ENCODE measurements around the gene TMEM82.

DNA sequence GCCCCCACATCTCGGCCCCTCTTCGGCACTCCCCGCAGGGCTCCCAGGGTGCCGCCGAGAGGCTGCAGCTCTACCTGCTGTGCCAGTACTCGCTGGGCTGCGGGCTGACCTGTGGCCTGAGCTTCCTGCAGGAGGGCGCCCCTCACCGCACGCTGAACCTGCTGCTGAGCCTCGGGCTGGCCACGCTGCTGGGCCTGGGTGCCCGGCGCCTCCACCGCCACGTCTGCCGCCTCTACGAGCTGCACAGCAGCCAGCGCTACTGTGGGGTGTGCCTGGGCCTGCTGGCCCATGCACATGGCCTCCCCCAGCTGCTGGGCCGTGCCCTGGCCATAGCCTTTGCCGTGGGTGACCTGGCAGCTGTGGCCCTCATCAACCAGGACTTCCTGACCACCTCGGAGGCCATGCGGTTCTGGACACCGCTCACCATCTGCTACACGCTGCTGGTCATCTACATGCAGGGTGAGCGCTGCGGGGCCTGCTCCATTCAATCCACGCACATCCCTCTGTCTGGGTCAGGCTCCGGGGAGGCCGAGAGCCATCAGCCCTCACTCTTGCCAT, 1.9 kb downstream of the TMEM82 start:
- TF ChIP-seq, protein P1, sequence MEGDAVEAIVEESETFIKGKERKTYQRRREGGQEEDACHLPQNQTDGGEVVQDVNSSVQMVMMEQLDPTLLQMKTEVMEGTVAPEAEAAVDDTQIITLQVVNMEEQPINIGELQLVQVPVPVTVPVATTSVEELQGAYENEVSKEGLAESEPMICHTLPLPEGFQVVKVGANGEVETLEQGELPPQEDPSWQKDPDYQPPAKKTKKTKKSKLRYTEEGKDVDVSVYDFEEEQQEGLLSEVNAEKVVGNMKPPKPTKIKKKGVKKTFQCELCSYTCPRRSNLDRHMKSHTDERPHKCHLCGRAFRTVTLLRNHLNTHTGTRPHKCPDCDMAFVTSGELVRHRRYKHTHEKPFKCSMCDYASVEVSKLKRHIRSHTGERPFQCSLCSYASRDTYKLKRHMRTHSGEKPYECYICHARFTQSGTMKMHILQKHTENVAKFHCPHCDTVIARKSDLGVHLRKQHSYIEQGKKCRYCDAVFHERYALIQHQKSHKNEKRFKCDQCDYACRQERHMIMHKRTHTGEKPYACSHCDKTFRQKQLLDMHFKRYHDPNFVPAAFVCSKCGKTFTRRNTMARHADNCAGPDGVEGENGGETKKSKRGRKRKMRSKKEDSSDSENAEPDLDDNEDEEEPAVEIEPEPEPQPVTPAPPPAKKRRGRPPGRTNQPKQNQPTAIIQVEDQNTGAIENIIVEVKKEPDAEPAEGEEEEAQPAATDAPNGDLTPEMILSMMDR (IDR thresholded peaks at IDR 0.05) = no peak
- no peak for TF ChIP-seq POLR2A (IDR thresholded peaks at IDR 0.05)

Data from right lobe of liver (tissue), 4 donors.